GM12891 (cell line): ENCODE measurements around the gene ADGRB3.

ENCODE experiments used
- POLR2A ChIP-seq: IDR thresholded peaks from 2 replicates; pipeline ENCODE4 v1.6.1; 2011; ENCODE audit warnings: low read depth, low read length, control low read depth
- POLR2AphosphoS5 ChIP-seq: IDR thresholded peaks from 2 replicates; pipeline ENCODE4 v1.6.1; 2011; ENCODE audit warnings: low read depth, low read length, control low read depth
- SPI1 ChIP-seq: IDR thresholded peaks from 2 replicates; pipeline ENCODE4 v1.6.1; 2011; ENCODE audit warnings: low read depth, low read length, control low read depth
- TAF1 ChIP-seq: IDR thresholded peaks from 2 replicates; pipeline ENCODE4 v1.6.1; 2011; ENCODE audit warnings: low read depth, low read length, control low read depth

DNA sequence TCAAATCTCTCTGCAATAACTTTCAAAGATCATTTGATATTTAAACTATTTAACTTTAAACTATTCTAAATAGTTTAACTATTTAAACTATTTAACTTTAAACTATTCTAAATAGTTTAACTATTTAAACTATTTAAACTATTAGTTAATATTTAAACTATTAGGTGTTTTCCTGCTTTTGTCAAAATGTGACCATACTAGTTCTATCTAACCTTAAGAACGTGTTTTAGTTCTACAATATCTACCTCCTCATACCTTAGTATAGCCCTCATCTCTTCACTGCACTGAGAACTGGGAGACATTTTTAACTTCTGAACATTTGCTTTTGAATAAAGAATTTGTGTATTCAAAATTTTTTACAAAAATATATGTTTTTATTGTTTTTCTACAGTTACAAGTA is 429.1 kb downstream of the ADGRB3 start:
- TF ChIP-seq POLR2A (no peak), POLR2AphosphoS5 (no peak), TAF1 (no peak), SPI1 (no peak)
